Stimulated activated CD4-positive, alpha-beta T cell treated with anti-CD3 and anti-CD28 coated beads, Interleukin-4, amount 100 ng/mL, for 1 hour (primary cell): Measurements from ENCODE around the gene TNFRSF19.

ENCODE experiments used
- DNase-seq: peaks from one replicate; pipeline ENCODE4 v3.0.0-alpha.2; 2020

TNFRSF19 gene

GRCh38 chr13:23629566-23630272, 59.5 kb downstream of the TNFRSF19 start:
- DNase-seq, result no peak

- DNase-seq, result no peak
Observed at GRCh38 chr13:23630349-23631093, 60.3 kb downstream of the TNFRSF19 start.

GRCh38 chr13:23631311-23632047, 61.3 kb downstream of the TNFRSF19 start:
- no peak for DNase-seq

- DNase-seq, result no peak
Observed at GRCh38 chr13:23632048-23632582, 61.9 kb downstream of the TNFRSF19 start.

GRCh38 chr13:23632741-23633140, 62.5 kb downstream of the TNFRSF19 start:
- no peak for DNase-seq

- no peak for DNase-seq
Observed at GRCh38 chr13:23634897-23635296, 64.7 kb downstream of the TNFRSF19 start.

GRCh38 chr13:23636360-23636759, 66.1 kb downstream of the TNFRSF19 start:
- no peak for DNase-seq

GRCh38 chr13:23637829-23638228, 67.6 kb downstream of the TNFRSF19 start:
- no peak for DNase-seq

- DNase-seq, result no peak
Observed at GRCh38 chr13:23639674-23640073, 69.5 kb downstream of the TNFRSF19 start.

GRCh38 chr13:23642110-23642509, 71.9 kb downstream of the TNFRSF19 start:
- no peak for DNase-seq

GRCh38 chr13:23643338-23644125, 73.3 kb downstream of the TNFRSF19 start:
- no peak for DNase-seq

- DNase-seq, result no peak
Observed at GRCh38 chr13:23644126-23644419, 73.9 kb downstream of the TNFRSF19 start.

- no peak for DNase-seq
Observed at GRCh38 chr13:23644527-23645138, 74.4 kb downstream of the TNFRSF19 start.

- DNase-seq, result no peak
Observed at GRCh38 chr13:23645851-23646250, 75.6 kb downstream of the TNFRSF19 start.

GRCh38 chr13:23651439-23651838, 81.2 kb downstream of the TNFRSF19 start:
- no peak for DNase-seq

- DNase-seq, result no peak
Observed at GRCh38 chr13:23651887-23652286, 81.7 kb downstream of the TNFRSF19 start.

- no peak for DNase-seq
Observed at GRCh38 chr13:23652909-23653726, 82.9 kb downstream of the TNFRSF19 start.

- DNase-seq, result no peak
Observed at GRCh38 chr13:23654111-23655110, 84.2 kb downstream of the TNFRSF19 start.

GRCh38 chr13:23655321-23655720, 85.1 kb downstream of the TNFRSF19 start:
- no peak for DNase-seq
